HepG2 (cell line): ENCODE measurements around the gene PYGB. TPM values are rescaled to one million over a fixed set of nuclear protein-coding genes. Genes with fewer than 3 reads are reported as not detected.

Experiments
- ATAC-seq: fragments of 200-7000 bp; cut with Tn5 transposase; 3 replicates; pipeline ENCODE4 v1.9.1; 2020; ENCODE audit warnings: mild to moderate bottlenecking, moderate library complexity
- BruUV-seq: library from RNA; stranded (reverse); fragments of 400-500 nt; replicated peaks from 2 replicates; lab custom pipeline; 2021; lab: Mats Ljungman, UMichigan
- CTCF ChIA-PET: fragments of 300-600 bp; formaldehyde crosslinking; extraction: SDS; loops from one replicate; lab custom pipeline; 2021; ENCODE audit warnings: low total read pairs, inconsistent platforms, low intra/inter-chr PET ratio; lab: Yijun Ruan, JAX
- POLR2A ChIA-PET: fragments of 350-600 bp; sonication (Branson Sonifier 250); formaldehyde crosslinking; loops from one replicate; lab custom pipeline; 2020; ENCODE audit warnings: antibody characterized with exemption, inconsistent platforms; lab: Yijun Ruan, JAX
- DNase-seq: peaks from one replicate; pipeline ENCODE4 v3.0.0-alpha.2; 2015; ENCODE audit warnings: low spot score
- FAIRE-seq: peaks from 3 replicates; lab custom pipeline; 2011; peaks lifted over from hg19 to GRCh38; lab: Jason Lieb, UNC
- H2AFZ ChIP-seq: one replicate; pipeline ENCODE4 v1.6.1; 2011; ENCODE audit warnings: low read length, inconsistent platforms
- H3K27ac ChIP-seq: fragments of 300-600 bp; 3 replicates; pipeline ENCODE4 v1.8.0; 2011; ENCODE audit warnings: mixed run types, mild to moderate bottlenecking, mixed read lengths, low read length, inconsistent platforms; ENCODE audit not compliant: insufficient read depth; ENCODE audit errors: extremely low read length
- H3K27me3 ChIP-seq, 2 experiments: fragments of 200-600 bp in 1 of 2; 2 replicates in 1 of 2; 3 replicates in 1 of 2; pipeline versions ENCODE4 v1.6.0 to v1.8.0; 2011; ENCODE audit warnings: low read length in 2 of 2, mild to moderate bottlenecking in 2 of 2, moderate library complexity in 2 of 2, inconsistent platforms in 1 of 2; ENCODE audit not compliant: insufficient read depth in 2 of 2, control insufficient read depth in 1 of 2
- H3K36me3 ChIP-seq, 2 experiments: fragments of 200-600 bp in 1 of 2; replicated peaks in 1 of 2; 2 replicates in 1 of 2; 3 replicates in 1 of 2; pipeline versions ENCODE4 v1.5.1 to v1.8.0; 2011; ENCODE audit warnings: low read length in 2 of 2, inconsistent platforms in 1 of 2; ENCODE audit not compliant: insufficient read depth in 2 of 2, control insufficient read depth in 1 of 2
- H3K4me1 ChIP-seq: 2 replicates; pipeline ENCODE4 v1.5.1; 2012; ENCODE audit warnings: low read length, inconsistent platforms; ENCODE audit not compliant: insufficient read depth
- H3K4me2 ChIP-seq: 2 replicates; pipeline ENCODE4 v1.6.0; 2011; ENCODE audit warnings: low read depth, low read length, inconsistent platforms
- H3K4me3 ChIP-seq, 3 experiments: fragments of 200-600 bp in 1 of 3; sonication (generic), shearing (Covaris generic) in 1 of 3; replicated peaks in 1 of 3; 2 replicates each; pipeline ENCODE4 v1.5.1; 2011 to 2016; ENCODE audit warnings: low read length in 3 of 3, inconsistent platforms in 2 of 3, low read depth in 2 of 3, mild to moderate bottlenecking in 2 of 3, control low read depth in 1 of 3, mixed read lengths in 1 of 3; ENCODE audit not compliant: insufficient read depth in 1 of 3
- H3K79me2 ChIP-seq: one replicate; pipeline ENCODE4 v1.6.1; 2011; ENCODE audit warnings: low read length, inconsistent platforms; ENCODE audit not compliant: insufficient read depth
- H3K9ac ChIP-seq: 2 replicates; pipeline ENCODE4 v1.6.0; 2011; ENCODE audit warnings: mild to moderate bottlenecking, low read depth, low read length, inconsistent platforms; ENCODE audit not compliant: insufficient read depth
- H3K9me3 ChIP-seq: 2 replicates; pipeline ENCODE4 v1.5.1; 2012; ENCODE audit warnings: mild to moderate bottlenecking, low read length
- H4K20me1 ChIP-seq: 2 replicates; pipeline ENCODE4 v1.6.0; 2011; ENCODE audit warnings: inconsistent platforms, mild to moderate bottlenecking, low read length, moderate library complexity; ENCODE audit not compliant: insufficient read depth
- AGO2 ChIP-seq: fragments of 200-400 bp; formaldehyde crosslinking; optimal IDR thresholded peaks from 2 replicates; pipeline ENCODE3; 2017; ENCODE audit warnings: mild to moderate bottlenecking, low read depth, low read length, moderate library complexity
- CENPT ChIP-seq: sonication (generic); formaldehyde crosslinking; IDR thresholded peaks from 2 replicates; pipeline ENCODE4 v1.8.0; 2022; ENCODE audit warnings: low read depth, mild to moderate bottlenecking, moderate library complexity, missing genetic modification reagents
- MLXIP ChIP-seq: sonication (generic); formaldehyde crosslinking; IDR thresholded peaks from 2 replicates; pipeline ENCODE4 v1.9.0; 2021; ENCODE audit warnings: missing genetic modification reagents, borderline replicate concordance
- RBM22 ChIP-seq: fragments of 200-400 bp; formaldehyde crosslinking; optimal IDR thresholded peaks from 2 replicates; pipeline ENCODE3; 2017; ENCODE audit warnings: mild to moderate bottlenecking, low read length, moderate library complexity
- RERE ChIP-seq: IDR thresholded peaks from 2 replicates; pipeline ENCODE4 v1.6.1; 2016; ENCODE audit warnings: low read depth, missing genetic modification reagents, missing compliant biosample characterization
- SKI ChIP-seq: fragments of 450-650 bp; IDR thresholded peaks from one replicate; pipeline ENCODE4 v1.6.1; 2018; ENCODE audit warnings: mild to moderate bottlenecking; ENCODE audit not compliant: partially characterized antibody
- SMAD9 ChIP-seq: sonication (generic); formaldehyde crosslinking; IDR thresholded peaks from 2 replicates; pipeline ENCODE4 v1.5.1; 2020; ENCODE audit warnings: mild to moderate bottlenecking, missing genetic modification reagents
- SMARCC2 ChIP-seq: fragments of 450-650 bp; IDR thresholded peaks from 2 replicates; pipeline ENCODE4 v1.6.1; 2017; ENCODE audit warnings: antibody characterized with exemption, mild to moderate bottlenecking
- SNAI1 ChIP-seq: sonication (generic); formaldehyde crosslinking; IDR thresholded peaks from 2 replicates; pipeline ENCODE4 v1.5.0; 2020; ENCODE audit warnings: mild to moderate bottlenecking, missing genetic modification reagents, borderline replicate concordance
- THYN1 ChIP-seq: sonication (generic); formaldehyde crosslinking; IDR thresholded peaks from 2 replicates; pipeline ENCODE4 v1.8.1; 2023; ENCODE audit warnings: low read depth, mild to moderate bottlenecking, moderate library complexity, missing genetic modification reagents, borderline replicate concordance
- ZFP36L2 ChIP-seq: sonication (generic); formaldehyde crosslinking; IDR thresholded peaks from 2 replicates; pipeline ENCODE4 v1.4.0; 2020; ENCODE audit warnings: missing genetic modification reagents
- ZNF644 ChIP-seq: IDR thresholded peaks from 2 replicates; pipeline ENCODE4 v1.6.1; 2016; ENCODE audit warnings: low read depth
- ZNF772 ChIP-seq: sonication (generic); formaldehyde crosslinking; IDR thresholded peaks from 2 replicates; pipeline ENCODE4 v1.5.0; 2020; ENCODE audit warnings: mild to moderate bottlenecking, missing genetic modification reagents
- WGBS: methylation state at CpG from one replicate; pipeline ENCODE4 v1.1.6; 2017; ENCODE audit warnings: low lambda C conversion rate; 5-methylcytosine and 5-hydroxymethylcytosine counted together
- in situ Hi-C: cut with HindIII; loops from 2 replicates; pipeline ENCODE4 v1.10.0; 2017; ENCODE audit warnings: low pct_unique_long_range_greater_than_20kb; ENCODE audit not compliant: extremely low pct_ligation_motif_present
- intact Hi-C: fragments of 100-400 bp; cut with micrococcal nuclease; formaldehyde crosslinking; loops from one replicate; pipeline ENCODE4 v1.10.0; 2022; ENCODE audit not compliant: unreplicated experiment
- polyA plus RNA-seq, 8 experiments: library from polyadenylated mRNA; depleted of rRNA in 3 of 8; stranded (reverse) in 7 of 8; unstranded in 1 of 8; fragments of >200 nt; fragmentation: Illumina TruSeq in 4 of 8; extraction: Trizol in 4 of 8; gene quantifications; 2 replicates each; pipeline versions ENCODE4 v1.2.1 to v1.2.3, GENCODE V29; 2011 to 2016; ENCODE audit warnings: low read depth in 4 of 8, missing spikeins in 1 of 8, mixed read lengths in 1 of 8; ENCODE audit not compliant: insufficient read depth in 1 of 8
- total RNA-seq, 5 experiments: library from RNA; depleted of rRNA; stranded (reverse); fragments of >200 nt; fragmentation: Illumina TruSeq; extraction: Trizol; gene quantifications; 2 replicates each; pipeline ENCODE4 v1.2.3, GENCODE V29; 2016; ENCODE audit warnings: low read depth in 1 of 5

Gene PYGB
- total and polyA plus RNA-seq, 2 of the 13 experiments (the other 11 are each of a cell fraction or from before 2014, with no cell fraction given): 24.2 to 86.3 TPM

GRCh38 chr20:25282034-25282781 is 34.3 kb downstream of the PYGB start:
- DNase-seq (no peak), FAIRE-seq (no peak), ATAC-seq (no peak)
- in situ Hi-C loops (no loop called here), intact Hi-C loops (no loop called here)
- H3K27me3 ChIP-seq: no peaks in the 10 kb centered on the region
- H3K4me1 ChIP-seq: no peaks in the 10 kb centered on the region
- peaks cover 67 to 94% of the 10 kb centered on the region in 2 experiments for H3K36me3 ChIP-seq
- no peak overlapping the region for H3K27ac ChIP-seq
- BruUV-seq: no TSS peak
- H4K20me1 ChIP-seq: no peaks in the 10 kb centered on the region
- H3K4me2 ChIP-seq: no peak overlapping the region
- POLR2A ChIA-PET: no interaction called here
- H2AFZ ChIP-seq: no peak overlapping the region
- 91% methylated on average over 17 of the region's 22 CpGs for WGBS
- H3K4me3 ChIP-seq: no peak overlapping the region
- CTCF ChIA-PET: no interaction called here
- no peaks in the 10 kb centered on the region for H3K79me2 ChIP-seq
- no peaks in the 10 kb centered on the region for H3K9me3 ChIP-seq
- no peak overlapping the region for H3K9ac ChIP-seq
- peak; percentile 57 for TF ChIP-seq RBM22
- no peak for TF ChIP-seq SMAD9 (CRISPR knock-in tag)
- TF ChIP-seq ZNF772 (CRISPR knock-in tag): no peak
- no peak for TF ChIP-seq SNAI1 (CRISPR knock-in tag)
- no peak for TF ChIP-seq MLXIP
- no peak for TF ChIP-seq SKI
- TF ChIP-seq ZNF644 (CRISPR knock-in tag): no peak
- TF ChIP-seq AGO2: peak; percentile 86
- TF ChIP-seq ZFP36L2 (CRISPR knock-in tag): no peak
- no peak for TF ChIP-seq CENPT (CRISPR knock-in tag)
- TF ChIP-seq SMARCC2: no peak
- no peak for TF ChIP-seq RERE (CRISPR knock-in tag)
- no peak for TF ChIP-seq THYN1 (CRISPR knock-in tag)
